ENCODE measurements around the gene ZNF587.

Gene ZNF587

GRCh38 chr19:57888107-57888559 lies 38.5 kb downstream of the ZNF587 start:
- no peak for DNase-seq

GRCh38 chr19:57888560-57889231 lies 39.0 kb downstream of the ZNF587 start, which contains the start of gene ZNF814:
Gene ZNF814, minus strand, starts transcription at chr19:57889037. Its CDS starts 235 bp downstream, at chr19:57888802.
- DNase-seq: peak; percentile 88

DNA sequence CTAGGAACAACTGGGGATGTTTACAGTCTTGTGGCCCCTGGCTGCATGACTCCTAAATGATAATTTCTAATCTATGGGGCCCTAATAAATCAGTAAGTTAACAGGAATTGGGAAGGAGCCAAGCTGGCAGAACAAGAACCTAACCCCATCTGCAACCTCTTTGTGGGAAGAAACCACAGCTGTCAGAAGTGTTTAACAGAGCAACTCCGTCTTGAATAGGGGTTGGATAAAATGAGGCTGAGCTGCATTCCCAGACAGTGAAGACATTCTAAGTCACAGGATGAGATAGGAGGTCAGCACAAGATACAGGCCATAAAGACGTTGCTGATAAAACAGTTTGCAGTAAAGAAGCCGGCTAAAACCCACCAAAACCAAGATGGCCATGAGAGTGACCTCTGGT lies 41.0 kb downstream of the ZNF587 start:
- DNase-seq: peak; percentile 32

DNA sequence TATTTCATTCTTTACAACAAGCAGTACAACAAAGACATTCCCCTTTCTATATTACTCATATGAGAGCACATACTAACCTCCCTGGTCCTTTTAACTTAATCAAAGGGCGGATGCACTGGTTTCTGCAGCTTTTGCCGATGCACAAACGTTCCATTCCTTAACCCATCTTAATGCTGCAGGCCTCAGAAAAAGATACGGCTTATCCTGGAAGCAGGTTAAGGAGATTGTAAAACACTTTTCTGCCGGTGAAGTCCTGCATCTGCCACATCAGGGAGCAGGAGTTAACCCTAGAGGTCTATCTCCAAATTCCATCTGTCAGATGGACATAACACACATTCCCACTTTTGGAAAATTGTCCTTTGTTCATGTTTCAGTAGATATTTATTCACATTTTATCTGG lies 50.7 kb downstream of the ZNF587 start:
- DNase-seq: no peak

DNA sequence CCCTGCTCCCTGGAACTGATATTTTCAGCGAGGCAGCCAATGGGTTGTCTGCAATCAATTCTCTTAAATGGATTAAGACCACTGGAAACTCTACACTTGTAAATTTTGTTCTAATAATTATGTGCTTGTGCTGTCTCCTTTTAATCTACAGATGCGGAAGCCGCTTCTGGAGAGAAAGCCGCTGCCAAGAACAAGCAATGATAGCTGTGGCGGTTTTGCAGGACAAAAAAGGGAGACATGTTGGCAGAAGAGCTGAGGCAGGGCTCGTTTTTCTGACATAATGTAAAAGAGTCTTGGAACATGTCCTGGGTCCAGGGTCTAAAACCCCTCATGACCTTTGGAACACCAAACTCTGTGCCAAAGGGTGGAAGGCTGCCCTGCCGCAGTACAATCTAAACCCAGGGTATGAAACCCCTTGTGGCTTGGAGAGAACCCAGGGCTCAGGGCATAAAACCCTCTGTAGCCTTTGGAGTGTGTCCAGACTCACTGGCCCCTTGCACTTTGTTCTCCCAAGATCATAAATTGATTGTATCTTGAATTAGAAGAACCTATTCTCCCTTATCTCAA lies 54.0 kb downstream of the ZNF587 start:
- DNase-seq: no peak

DNA sequence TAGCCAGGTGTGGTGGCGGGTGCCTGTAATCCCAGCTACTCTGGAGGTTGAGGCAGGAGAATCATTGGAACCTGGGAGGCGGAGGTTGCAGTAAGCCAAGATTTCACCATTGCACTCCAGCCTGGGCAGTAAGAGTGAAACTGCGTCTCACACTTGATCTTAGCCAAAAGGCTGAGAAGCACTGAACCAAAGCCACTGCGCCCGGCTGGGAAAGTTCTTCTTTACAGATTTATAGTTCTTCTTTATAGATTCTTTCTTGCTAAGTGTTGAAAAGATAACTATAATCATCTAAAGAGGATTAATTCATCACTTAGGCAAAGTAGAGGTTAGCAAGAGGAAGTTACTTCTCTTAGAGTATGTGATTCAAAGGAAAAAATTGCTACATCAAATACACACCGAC lies 55.6 kb downstream of the ZNF587 start:
- DNase-seq: no peak

- DNase-seq: no peak
Measured at GRCh38 chr19:57907394-57907793, 57.7 kb downstream of the ZNF587 start.

GRCh38 chr19:57914531-57914930 lies 64.9 kb downstream of the ZNF587 start:
- DNase-seq: no peak

Data from fibroblast of skin of scalp (primary cell).